Natural killer cell treated with Interleukin-12 subunit alpha and Interleukin-12 subunit beta and Interleukin-15 and Interleukin-18, amount 100 ng/mL, for 72 hours (primary cell): ENCODE data around the gene RUNX3. TPM values are rescaled to one million over a fixed set of nuclear protein-coding genes. Genes with fewer than 3 reads are reported as not detected.

Experiments used
- ATAC-seq, 2 donors: fragments of 150-1000 bp; cut with Tn5 transposase in 1 of 2; sonication (Bioruptor Pico), chemical (Tn5 transposase) in 1 of 2; 2 replicates each; pipeline ENCODE4 v1.10.0; 2021
- DNase-seq: peaks from one replicate; pipeline ENCODE4 v3.0.0; 2022; ENCODE audit warnings: low spot score
- H3K27ac Mint-ChIP-seq, 2 donors: 1 replicate in 1 of 2; 2 replicates in 1 of 2; pipeline ENCODE4 v1.8.0; 2022; ENCODE audit warnings: mixed read lengths in 2 of 2, mild to moderate bottlenecking in 1 of 2, moderate library complexity in 1 of 2
- H3K27me3 Mint-ChIP-seq, 2 donors: 1 replicate in 1 of 2; 2 replicates in 1 of 2; pipeline ENCODE4 v1.8.0; 2022; ENCODE audit warnings: mixed read lengths in 2 of 2
- H3K36me3 Mint-ChIP-seq: one replicate; pipeline ENCODE4 v1.8.0; 2022; ENCODE audit warnings: mixed read lengths
- H3K4me1 Mint-ChIP-seq, 2 donors: 1 replicate in 1 of 2; 2 replicates in 1 of 2; pipeline ENCODE4 v1.8.0; 2022; ENCODE audit warnings: low read depth in 2 of 2, mixed read lengths in 2 of 2, mild to moderate bottlenecking in 1 of 2
- H3K4me3 Mint-ChIP-seq: one replicate; pipeline ENCODE4 v1.8.0; 2022; ENCODE audit warnings: mixed read lengths
- H3K9me3 Mint-ChIP-seq: 2 replicates; pipeline ENCODE4 v1.8.0; 2022; ENCODE audit warnings: mixed read lengths
- total RNA-seq, 2 donors: library from RNA; stranded (reverse); gene quantifications; one replicate each; pipeline ENCODE4 v1.2.3, GENCODE V29; 2022

Gene RUNX3
- total RNA-seq, 2 donors from 2014 or later = 177 to 186 TPM

DNA sequence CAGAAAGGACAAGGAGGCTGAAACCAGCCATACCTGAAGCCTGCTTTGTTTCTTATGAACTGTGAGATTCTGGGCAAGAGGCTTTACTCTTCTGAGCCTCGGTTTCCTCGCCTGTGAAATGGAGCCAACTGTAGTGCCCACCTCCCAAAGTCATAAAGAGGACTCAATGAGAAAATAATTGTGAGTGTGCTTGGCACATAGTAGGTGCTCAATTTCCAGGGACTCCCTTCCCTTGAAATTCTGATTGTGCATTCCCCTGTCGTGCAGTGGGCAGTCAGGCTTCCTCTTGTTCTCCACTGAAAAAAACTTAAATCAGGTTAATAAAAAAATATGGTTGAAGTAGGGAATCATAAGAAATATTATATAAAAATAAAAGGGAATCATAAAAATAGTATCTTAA lies 37.5 kb upstream of the RUNX3 start:
- no peak overlapping the region for H3K4me3 Mint-ChIP-seq
- H3K9me3 Mint-ChIP-seq = peaks cover 2% of the 10 kb centered on the region
- peak overlapping the region; percentile 83 to 98 for H3K27ac Mint-ChIP-seq
- H3K4me1 Mint-ChIP-seq = peaks cover 62 to 71% of the 10 kb centered on the region in 2 donors
- DNase-seq (no peak), ATAC-seq (no peak)
- peaks cover 5% of the 10 kb centered on the region for H3K36me3 Mint-ChIP-seq
- H3K27me3 Mint-ChIP-seq = peaks cover 8% of the 10 kb centered on the region in 2 donors

DNA sequence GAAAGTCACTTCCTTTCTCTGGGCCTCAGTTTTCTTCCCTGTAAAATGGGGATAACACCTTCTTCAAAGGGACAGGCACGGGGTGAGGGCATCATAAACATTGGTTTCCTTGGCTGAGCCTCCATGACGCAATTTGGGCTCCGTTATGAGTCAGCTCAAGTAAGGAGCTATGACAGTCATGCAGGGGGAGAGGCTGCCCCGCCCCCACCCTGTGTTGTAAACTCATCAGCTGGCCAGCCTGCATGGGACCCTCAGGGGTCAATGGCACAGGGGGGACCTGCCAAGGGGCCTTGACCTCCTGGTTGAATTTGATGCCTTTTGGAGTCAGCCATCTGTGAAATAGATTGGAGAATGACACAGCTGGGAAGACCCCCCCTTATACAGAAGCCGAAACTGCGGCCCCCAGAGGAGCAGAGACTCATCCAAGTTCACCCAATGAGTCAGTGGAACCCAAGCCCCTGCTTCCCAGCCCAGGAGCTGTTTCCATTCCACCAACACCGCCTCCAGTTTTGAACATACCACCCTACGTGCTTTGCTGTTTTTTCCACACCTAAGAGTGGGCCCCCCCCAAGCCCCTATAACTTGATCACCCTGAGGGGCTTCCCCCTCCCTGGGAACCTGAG lies 36.8 kb upstream of the RUNX3 start:
- Mint-ChIP-seq H3K4me3 (peak overlapping the region; percentile 96), H3K27ac (peak overlapping the region; percentile 95 to 98), H3K27me3 (peaks cover 8% of the 10 kb centered on the region in 2 donors), H3K9me3 (peaks cover 2% of the 10 kb centered on the region), H3K36me3 (peaks cover 5% of the 10 kb centered on the region), H3K4me1 (peaks cover 62 to 70% of the 10 kb centered on the region in 2 donors)
- peak; percentile 93 for DNase-seq
- peak; percentile 69 to 77 for ATAC-seq

DNA sequence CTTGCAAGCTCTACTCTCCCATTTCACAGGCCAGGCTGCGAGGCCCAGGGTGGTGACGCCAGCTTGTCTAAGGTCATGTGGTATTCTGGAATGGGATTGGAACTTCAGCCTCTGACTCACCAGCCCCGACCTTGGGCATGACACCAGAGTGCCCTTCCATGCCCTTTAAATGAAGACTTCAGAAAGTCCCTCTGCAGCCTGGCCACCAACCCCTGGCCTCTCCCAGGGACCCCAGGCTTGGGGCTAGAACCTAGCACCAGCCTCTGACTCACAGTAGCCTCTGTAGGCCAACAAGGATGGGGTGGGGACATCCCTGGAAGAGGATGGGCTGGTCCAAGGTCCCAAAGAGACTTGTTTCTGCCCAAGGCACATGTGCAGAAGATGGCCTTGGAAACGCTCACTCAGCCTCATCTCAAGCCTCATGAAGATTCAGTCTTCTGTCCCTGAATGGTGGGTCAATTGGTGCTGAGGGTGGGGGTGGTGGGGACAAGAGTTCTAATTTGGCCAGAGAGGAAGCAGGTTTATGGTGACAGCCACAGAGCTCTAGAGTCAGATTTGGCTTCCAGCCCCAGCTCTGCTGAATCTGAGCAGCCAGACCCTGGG lies 36.1 kb upstream of the RUNX3 start:
- DNase-seq (peak; percentile 68), ATAC-seq (peak in 1 of 2 donors; percentile 0)
- Mint-ChIP-seq H3K4me1 (peaks cover 61 to 70% of the 10 kb centered on the region in 2 donors), H3K9me3 (peaks cover 2% of the 10 kb centered on the region), H3K36me3 (peaks cover 5% of the 10 kb centered on the region), H3K27me3 (peaks cover 8% of the 10 kb centered on the region in 2 donors), H3K27ac (peak overlapping the region; percentile 95 to 98), H3K4me3 (peak overlapping the region; percentile 96)

DNA sequence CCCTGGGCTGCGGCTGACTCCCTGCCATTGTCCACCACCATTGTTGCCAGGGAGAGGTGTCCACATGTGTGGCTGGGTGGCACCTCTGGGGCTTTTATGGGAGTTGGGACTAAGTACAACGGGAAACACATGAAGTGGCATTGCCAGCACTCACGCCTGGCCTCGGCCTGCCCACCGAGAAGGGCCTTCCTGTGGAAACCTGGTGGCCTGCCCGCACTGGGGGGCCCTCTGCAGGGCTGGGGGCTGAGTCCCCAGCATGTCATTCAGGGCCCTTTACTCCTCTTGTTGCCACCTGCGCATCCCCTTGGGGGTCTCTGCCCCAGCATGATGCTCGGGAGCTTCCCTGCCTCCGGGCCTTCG lies 35.5 kb upstream of the RUNX3 start:
- Mint-ChIP-seq H3K4me3 (peak overlapping the region; percentile 96), H3K36me3 (peaks cover 5% of the 10 kb centered on the region), H3K9me3 (no peaks in the 10 kb centered on the region), H3K27me3 (peaks cover 1 to 3% of the 10 kb centered on the region in 2 donors), H3K4me1 (peaks cover 62 to 68% of the 10 kb centered on the region in 2 donors), H3K27ac (peak overlapping the region; percentile 95 to 98)
- no peak for DNase-seq
- no peak for ATAC-seq

DNA sequence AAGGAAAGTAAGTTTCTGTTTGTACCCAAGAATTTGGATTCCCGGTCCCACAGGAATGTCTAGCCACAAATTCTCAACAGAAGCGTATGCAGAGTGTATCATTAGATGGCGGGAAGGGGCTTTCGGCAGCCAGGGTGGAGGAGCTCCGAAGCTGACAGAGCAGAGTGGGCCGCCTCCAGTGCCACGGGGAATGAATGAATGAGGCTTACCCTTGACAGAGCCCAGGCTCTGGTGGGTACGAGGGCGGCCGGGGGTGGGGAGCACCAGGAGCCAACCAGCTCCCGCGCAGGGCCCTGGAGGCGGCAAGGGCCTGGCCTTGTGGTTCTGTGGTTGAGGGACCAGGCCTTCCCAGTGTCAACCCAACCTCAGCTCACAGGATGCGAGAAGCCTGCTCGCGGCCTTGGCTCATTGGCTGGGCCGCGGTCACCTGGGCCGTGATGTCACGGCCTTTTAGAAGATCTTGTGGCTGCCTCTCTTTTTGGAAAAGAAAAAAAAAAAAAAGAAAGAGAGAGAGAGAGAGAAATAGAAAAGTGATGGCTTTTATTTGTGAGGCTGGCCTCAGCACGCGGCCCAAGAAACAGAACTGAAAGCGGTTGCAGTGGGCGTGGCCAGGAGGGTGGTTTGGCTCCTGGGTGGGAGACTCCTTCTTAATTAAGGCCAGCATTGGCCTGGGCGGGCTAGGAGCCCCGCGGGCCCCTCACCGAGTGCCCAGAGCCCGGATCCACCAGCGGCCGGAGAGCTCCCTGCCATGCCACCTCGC lies 34.9 kb upstream of the RUNX3 start:
- ATAC-seq = peak; percentile 92 to 94
- H3K4me3 Mint-ChIP-seq = peak overlapping the region; percentile 96

DNA sequence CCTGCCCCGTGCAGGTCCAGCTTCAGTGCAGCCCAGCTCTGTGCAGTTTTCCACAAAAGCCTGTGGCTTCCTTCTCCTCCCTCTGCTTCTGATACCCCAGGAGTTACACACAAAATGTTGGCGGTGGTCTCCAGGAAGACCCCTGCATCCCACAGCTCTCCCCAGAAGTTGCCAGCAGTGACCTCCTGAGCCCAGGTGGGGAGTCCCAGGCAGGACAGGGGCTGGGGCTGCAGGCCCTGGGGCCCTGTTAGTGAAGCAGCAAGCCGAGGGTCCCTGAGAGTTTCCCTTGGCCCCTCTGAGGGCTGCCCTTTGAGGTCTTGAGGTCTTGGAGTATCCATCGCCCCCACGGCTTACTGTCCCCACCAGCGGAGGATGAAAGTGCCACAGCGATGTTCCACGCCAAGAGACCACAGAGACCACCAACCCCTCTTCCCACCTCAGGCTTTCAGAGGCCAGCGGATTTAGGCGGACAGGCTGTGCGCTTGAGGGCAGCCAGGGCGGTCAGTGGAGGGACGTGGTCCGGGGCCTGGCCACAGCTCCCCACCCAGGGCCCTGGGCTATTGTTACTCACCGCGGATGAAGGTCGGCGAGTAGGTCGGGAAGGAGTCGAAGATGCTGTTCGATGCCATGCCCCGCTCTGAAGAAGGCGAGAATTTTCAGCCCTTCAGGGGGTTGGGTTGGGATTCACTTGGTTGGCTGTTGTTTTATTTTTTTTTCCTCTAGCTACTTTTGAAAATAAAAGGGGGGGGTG lies 34.0 kb upstream of the RUNX3 start:
- peak overlapping the region; percentile 96 for H3K4me3 Mint-ChIP-seq
- ATAC-seq (no peak), DNase-seq (no peak)
- peak overlapping the region; percentile 95 to 98 for H3K27ac Mint-ChIP-seq
- H3K27me3 Mint-ChIP-seq = peaks cover 0 to 3% of the 10 kb centered on the region in 2 donors
- peaks cover 69 to 72% of the 10 kb centered on the region in 2 donors for H3K4me1 Mint-ChIP-seq
- peaks cover 10% of the 10 kb centered on the region for H3K36me3 Mint-ChIP-seq
- H3K9me3 Mint-ChIP-seq = no peaks in the 10 kb centered on the region

More for the DNA sequence above, 34.9 kb upstream of the RUNX3 start:
- Mint-ChIP-seq H3K36me3 (peaks cover 8% of the 10 kb centered on the region), H3K4me1 (peaks cover 62 to 68% of the 10 kb centered on the region in 2 donors), H3K27ac (peak overlapping the region; percentile 95 to 98), H3K27me3 (peaks cover 0 to 3% of the 10 kb centered on the region in 2 donors), H3K9me3 (no peaks in the 10 kb centered on the region)
- DNase-seq = peak; percentile 98

DNA sequence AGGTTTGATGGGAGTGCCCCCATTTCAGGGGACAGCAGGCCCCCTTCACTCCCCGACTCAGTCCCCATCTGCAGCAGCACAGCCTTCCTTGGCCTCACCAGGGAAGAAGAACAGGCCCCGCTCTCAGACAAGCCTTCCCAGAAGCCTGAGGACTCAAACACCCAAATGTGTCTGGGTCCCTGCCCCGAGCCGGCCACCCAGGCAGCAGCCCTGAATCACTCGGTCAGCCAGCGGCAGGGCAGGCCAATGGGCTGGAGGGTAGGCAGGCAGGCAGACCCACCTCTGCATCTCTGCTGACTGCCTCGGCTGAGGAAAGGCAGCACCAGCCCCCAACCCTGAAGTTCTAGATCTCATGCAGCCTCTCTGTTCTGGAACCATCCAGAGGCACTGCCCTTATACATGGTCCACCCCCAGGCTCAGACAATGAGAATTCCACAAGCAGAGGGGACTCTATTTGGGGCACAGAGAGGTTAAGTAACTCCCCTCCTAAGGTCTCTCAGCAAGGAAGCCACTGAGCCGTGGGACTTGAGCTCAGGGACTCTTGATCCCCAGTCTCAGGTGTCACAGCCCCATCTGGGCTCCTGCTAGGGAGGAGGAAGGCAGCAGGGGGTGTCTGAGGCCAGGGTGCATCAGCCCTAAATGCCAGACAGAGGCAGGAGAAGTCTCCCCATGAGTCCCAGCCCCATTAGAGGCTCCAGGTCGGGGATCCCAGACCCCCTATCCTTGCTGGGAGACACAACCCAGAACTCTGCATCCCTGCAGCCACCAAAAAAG lies 33.2 kb upstream of the RUNX3 start:
- Mint-ChIP-seq H3K36me3 (peaks cover 10% of the 10 kb centered on the region), H3K4me1 (peaks cover 69 to 71% of the 10 kb centered on the region in 2 donors), H3K27ac (peak overlapping the region; percentile 95 to 98), H3K27me3 (no peaks in the 10 kb centered on the region), H3K9me3 (no peaks in the 10 kb centered on the region), H3K4me3 (peak overlapping the region; percentile 96)
- no peak for ATAC-seq
- no peak for DNase-seq

DNA sequence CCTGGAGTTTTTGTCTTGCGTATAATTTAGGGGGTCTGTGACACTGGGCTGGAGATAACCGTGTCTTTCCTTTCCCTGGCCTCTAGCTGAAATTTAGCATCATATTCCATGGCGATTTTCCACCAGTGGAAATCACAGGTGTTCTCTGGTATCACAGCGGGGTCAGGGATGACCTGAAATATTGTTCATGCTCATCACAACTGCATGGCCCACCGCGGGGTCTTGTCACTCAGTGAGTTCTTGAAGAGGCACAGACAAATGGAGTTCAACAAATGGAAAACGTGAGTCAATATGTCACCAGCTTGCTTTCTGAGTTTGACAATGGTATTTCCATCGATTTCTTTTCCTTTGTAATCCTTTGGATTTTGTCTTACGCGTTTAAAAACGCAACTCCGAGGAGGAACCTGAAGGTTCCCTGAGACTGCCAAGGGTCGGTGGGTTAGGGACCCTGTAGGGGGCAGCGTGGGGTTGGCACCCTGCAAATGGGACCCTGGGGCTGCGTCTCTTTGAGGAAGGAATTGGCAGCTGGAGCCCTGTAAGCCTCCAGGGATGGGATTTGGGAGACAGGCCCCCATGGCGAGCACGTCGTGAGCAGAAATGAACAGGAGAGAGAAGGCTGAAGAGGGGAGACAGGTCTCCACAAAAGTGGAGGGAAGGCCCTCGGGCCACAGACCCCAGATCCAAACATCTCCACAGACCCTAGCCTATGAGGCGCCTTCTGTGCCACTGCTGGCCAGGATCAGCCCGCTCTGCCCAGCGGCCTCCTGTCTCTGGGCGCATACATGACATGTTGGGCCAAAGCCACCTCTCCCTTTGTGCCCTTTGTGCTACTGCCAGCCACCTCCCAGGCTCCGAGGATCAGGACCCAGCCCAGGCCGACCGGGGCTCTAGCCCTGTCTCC lies 32.1 kb upstream of the RUNX3 start:
- Mint-ChIP-seq H3K4me1 (peaks cover 75 to 80% of the 10 kb centered on the region in 2 donors), H3K4me3 (peak overlapping the region; percentile 96), H3K36me3 (peaks cover 10% of the 10 kb centered on the region), H3K9me3 (no peaks in the 10 kb centered on the region), H3K27ac (peak overlapping the region; percentile 95 to 98), H3K27me3 (no peaks in the 10 kb centered on the region)
- no peak for DNase-seq
- no peak for ATAC-seq

DNA sequence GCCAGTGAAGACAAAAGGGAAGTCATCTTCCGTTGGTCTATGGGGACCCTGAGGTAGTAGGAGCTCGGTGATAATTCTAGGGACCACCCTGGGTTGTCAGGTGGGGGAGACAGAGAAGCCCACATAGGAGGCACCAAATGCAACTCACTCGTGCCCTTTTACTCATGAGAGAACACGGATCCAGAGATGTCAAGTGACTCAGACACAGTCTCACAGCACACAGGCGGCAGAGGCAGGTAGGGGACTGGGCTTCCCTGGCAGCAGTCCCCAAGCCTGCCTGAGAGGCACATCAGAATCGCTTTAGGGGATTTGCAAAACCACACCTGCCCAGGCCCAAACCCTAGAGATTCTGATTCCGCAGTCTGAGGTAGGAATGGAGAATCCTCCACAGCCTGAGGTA lies 31.3 kb upstream of the RUNX3 start:
- Mint-ChIP-seq H3K27me3 (no peaks in the 10 kb centered on the region), H3K36me3 (peaks cover 14% of the 10 kb centered on the region), H3K9me3 (no peaks in the 10 kb centered on the region), H3K4me1 (peaks cover 77 to 78% of the 10 kb centered on the region in 2 donors), H3K27ac (peak overlapping the region; percentile 95 to 98), H3K4me3 (peak overlapping the region; percentile 96)
- ATAC-seq (no peak), DNase-seq (no peak)

DNA sequence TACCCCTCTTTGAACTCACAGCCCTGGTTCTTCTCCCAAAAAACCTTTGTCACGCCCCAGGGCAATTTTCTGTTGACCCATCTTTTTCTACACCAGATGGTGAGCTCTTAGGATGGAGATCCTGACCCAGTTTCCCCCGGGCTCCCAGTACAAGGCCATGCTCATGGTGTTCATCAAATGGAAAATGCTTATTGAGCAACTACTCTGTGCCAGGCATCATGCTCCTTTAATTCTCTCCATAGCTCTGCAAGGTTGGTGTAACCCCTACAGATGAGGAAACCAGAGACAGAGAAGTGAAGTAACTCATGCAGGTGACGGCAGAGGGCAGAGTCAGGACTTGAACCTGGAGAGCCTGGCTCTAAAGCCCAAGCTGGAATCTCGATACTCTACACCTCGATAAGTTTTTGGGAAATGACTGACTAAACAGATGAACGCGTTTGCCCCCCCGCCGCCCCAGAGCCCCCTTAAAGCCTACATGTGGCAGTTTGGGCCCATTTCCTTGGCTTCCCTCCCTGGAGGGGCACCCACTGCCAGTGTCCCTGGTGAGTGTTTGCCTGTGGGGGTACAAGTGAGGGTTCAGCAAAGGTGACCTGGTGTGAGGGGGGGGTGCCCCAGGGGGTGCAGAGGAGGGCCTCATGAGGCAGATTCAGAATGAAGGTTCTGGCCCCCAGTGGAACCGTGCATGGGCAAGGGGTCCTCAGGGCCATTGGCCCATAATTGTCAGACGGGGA lies 30.2 kb upstream of the RUNX3 start:
- Mint-ChIP-seq H3K4me3 (peak overlapping the region; percentile 96), H3K27ac (peak overlapping the region; percentile 94 to 95), H3K9me3 (no peaks in the 10 kb centered on the region), H3K4me1 (peaks cover 76% of the 10 kb centered on the region in 2 donors), H3K27me3 (no peaks in the 10 kb centered on the region), H3K36me3 (peaks cover 15% of the 10 kb centered on the region)
- no peak for DNase-seq
- ATAC-seq = no peak

DNA sequence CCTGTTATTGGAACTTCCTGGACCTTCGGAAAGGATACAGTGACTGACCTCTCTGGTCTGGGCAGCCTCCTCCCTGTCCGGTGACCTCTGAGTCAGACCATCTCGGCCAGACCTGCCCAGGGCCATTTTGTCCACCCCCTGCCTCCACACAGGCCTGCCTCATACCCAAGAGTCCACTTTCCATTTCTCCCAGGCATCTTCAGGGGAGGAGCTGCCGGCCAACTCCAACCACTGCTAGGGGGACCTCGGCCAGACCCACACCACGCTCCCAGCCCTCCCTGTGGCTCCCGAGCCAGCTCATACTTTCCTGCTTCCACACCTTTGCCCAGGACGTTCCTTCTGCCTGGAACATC lies 29.5 kb upstream of the RUNX3 start:
- Mint-ChIP-seq H3K4me3 (peak overlapping the region; percentile 96), H3K9me3 (peaks cover 2% of the 10 kb centered on the region), H3K27ac (peak overlapping the region; percentile 94 to 95), H3K36me3 (peaks cover 20% of the 10 kb centered on the region), H3K4me1 (peaks cover 76 to 78% of the 10 kb centered on the region in 2 donors), H3K27me3 (no peaks in the 10 kb centered on the region)
- ATAC-seq (no peak), DNase-seq (no peak)
